GM23338 (cell line): Measurements from ENCODE around the gene ABCB8. TPM values are rescaled to one million over a fixed set of nuclear protein-coding genes. Genes with fewer than 3 reads are reported as not detected.

ENCODE experiments used
- ATAC-seq: fragments of 200-7000 bp; cut with Tn5 transposase; 3 replicates; pipeline ENCODE4 v1.9.1; 2020
- DNase-seq: peaks from one replicate; pipeline ENCODE4 v3.0.0-alpha.2; 2015; ENCODE audit warnings: low spot score
- H2AFZ ChIP-seq: fragments of 200-600 bp; sonication (generic); 2 replicates; pipeline ENCODE4 v1.8.0; 2016; ENCODE audit warnings: antibody characterized with exemption, mild to moderate bottlenecking, moderate library complexity
- H3F3A ChIP-seq: fragments of 200-600 bp; sonication (generic); replicated peaks from 2 replicates; pipeline ENCODE4 v1.8.0; 2017; ENCODE audit warnings: antibody characterized with exemption, mixed run types, low read depth
- H3K27ac ChIP-seq: fragments of 200-600 bp; sonication (generic); 2 replicates; pipeline ENCODE4 v1.6.1; 2016; ENCODE audit warnings: low read depth
- H3K27me3 ChIP-seq: fragments of 200-600 bp; sonication (generic); 2 replicates; pipeline ENCODE4 v1.8.0; 2016; ENCODE audit warnings: mild to moderate bottlenecking, mixed run types, moderate library complexity; ENCODE audit not compliant: insufficient read depth
- H3K36me3 ChIP-seq: fragments of 200-600 bp; sonication (generic); 2 replicates; pipeline ENCODE4 v1.8.0; 2016; ENCODE audit warnings: mild to moderate bottlenecking; ENCODE audit not compliant: insufficient read depth
- H3K4me1 ChIP-seq: fragments of 200-600 bp; sonication (generic); 2 replicates; pipeline ENCODE4 v1.8.0; 2016; ENCODE audit warnings: mild to moderate bottlenecking, moderate library complexity; ENCODE audit not compliant: insufficient read depth
- H3K4me2 ChIP-seq: fragments of 200-600 bp; sonication (generic); 2 replicates; pipeline ENCODE4 v1.7.1; 2017; ENCODE audit warnings: mixed run types
- H3K4me3 ChIP-seq: fragments of 200-600 bp; sonication (generic); 2 replicates; pipeline ENCODE4 v1.6.1; 2016; ENCODE audit warnings: mixed run types
- H3K79me2 ChIP-seq: fragments of 200-600 bp; sonication (generic); replicated peaks from 2 replicates; pipeline ENCODE4 v1.8.0; 2017; ENCODE audit warnings: mild to moderate bottlenecking; ENCODE audit not compliant: insufficient read depth
- H3K9me2 ChIP-seq: fragments of 200-600 bp; sonication (generic); 2 replicates; pipeline ENCODE4 v1.8.0; 2017; ENCODE audit not compliant: insufficient read depth
- H4K20me1 ChIP-seq: fragments of 200-600 bp; sonication (generic); replicated peaks from 2 replicates; pipeline ENCODE4 v1.8.0; 2017; ENCODE audit warnings: mild to moderate bottlenecking; ENCODE audit not compliant: insufficient read depth
- H3K27ac Mint-ChIP-seq: 2 replicates; pipeline ENCODE4 v1.8.0; 2020; ENCODE audit warnings: inconsistent platforms, mild to moderate bottlenecking, moderate library complexity, mixed read lengths
- H3K27me3 Mint-ChIP-seq: 3 replicates; pipeline ENCODE4 v1.8.0; 2022; ENCODE audit warnings: low read depth, mild to moderate bottlenecking, moderate library complexity, mixed read lengths, inconsistent platforms; ENCODE audit not compliant: insufficient read depth, poor library complexity
- H3K36me3 Mint-ChIP-seq: 3 replicates; pipeline ENCODE4 v1.8.0; 2021; ENCODE audit warnings: low read depth, mild to moderate bottlenecking, inconsistent platforms, moderate library complexity, mixed read lengths
- H3K4me1 Mint-ChIP-seq: 3 replicates; pipeline ENCODE4 v1.8.0; 2020; ENCODE audit warnings: mild to moderate bottlenecking, inconsistent platforms, mixed read lengths
- H3K4me3 Mint-ChIP-seq: 3 replicates; pipeline ENCODE4 v1.8.0; 2021; ENCODE audit warnings: moderate library complexity, mild to moderate bottlenecking, inconsistent platforms, mixed read lengths
- H3K9me3 Mint-ChIP-seq: 3 replicates; pipeline ENCODE4 v1.8.0; 2020; ENCODE audit warnings: moderate library complexity, mild to moderate bottlenecking, inconsistent platforms, mixed read lengths
- CREB1 ChIP-seq: fragments of 250-450 bp; sonication (Bioruptor Pico); IDR thresholded peaks from 2 replicates; pipeline ENCODE4 v1.5.0; 2020; ENCODE audit warnings: low read depth, mild to moderate bottlenecking, moderate library complexity
- EZH2 ChIP-seq: fragments of 200-600 bp; sonication (generic); IDR thresholded peaks from one replicate; pipeline ENCODE4 v1.8.0; 2017; ENCODE audit warnings: antibody characterized with exemption, mild to moderate bottlenecking, low read depth; ENCODE audit not compliant: unreplicated experiment
- JUNB ChIP-seq: IDR thresholded peaks from one replicate; pipeline ENCODE4 v1.6.1; 2016; ENCODE audit warnings: antibody characterized with exemption; ENCODE audit not compliant: unreplicated experiment
- NANOG ChIP-seq: IDR thresholded peaks from 2 replicates; pipeline ENCODE4 v1.6.1; 2016; ENCODE audit warnings: antibody characterized with exemption, borderline replicate concordance
- POLR2AphosphoS5 ChIP-seq: IDR thresholded peaks from 2 replicates; pipeline ENCODE4 v1.6.1; 2016; ENCODE audit warnings: antibody characterized with exemption, low read depth
- STAT1 ChIP-seq: IDR thresholded peaks from one replicate; pipeline ENCODE4 v1.6.1; 2016; ENCODE audit warnings: antibody characterized with exemption; ENCODE audit not compliant: unreplicated experiment
- ZNF114 ChIP-seq: fragments of 250-450 bp; sonication (Bioruptor Pico); IDR thresholded peaks from 2 replicates; pipeline ENCODE4 v1.5.0; 2020; ENCODE audit warnings: mild to moderate bottlenecking, moderate library complexity
- ZNF331 ChIP-seq: fragments of 250-450 bp; sonication (Bioruptor Pico); IDR thresholded peaks from 2 replicates; pipeline ENCODE4 v1.5.0; 2020; ENCODE audit warnings: low read depth, mild to moderate bottlenecking, moderate library complexity
- polyA plus RNA-seq: library from polyadenylated mRNA; unstranded; fragments of >200 nt; fragmentation: Nextera tagmentation; extraction: Ambion mirVana; gene quantifications from 2 replicates; pipeline ENCODE4 v1.2.1, GENCODE V29; 2016
- total RNA-seq: library from RNA; depleted of rRNA; stranded (reverse); fragments of >200 nt; shearing (Covaris generic); gene quantifications from 2 replicates; pipeline ENCODE4 v1.2.3, GENCODE V29; 2014
- TF ChIP-seq, protein P1 (sequence below): IDR thresholded peaks from 2 replicates; pipeline ENCODE4 v1.6.1; 2016; ENCODE audit warnings: antibody characterized with exemption
- TF ChIP-seq, protein P2 (sequence below): IDR thresholded peaks from one replicate; pipeline ENCODE4 v1.6.1; 2018; ENCODE audit warnings: antibody characterized with exemption; ENCODE audit not compliant: unreplicated experiment
- TF ChIP-seq, protein P3 (sequence below): fragments of 250-450 bp; sonication (Bioruptor Pico); IDR thresholded peaks from 2 replicates; pipeline ENCODE4 v1.5.0; 2020; ENCODE audit warnings: mild to moderate bottlenecking, moderate library complexity

Gene ABCB8
- total and polyA plus RNA-seq, 2 experiments from 2014 or later: 11.4 to 27.1 TPM

DNA sequence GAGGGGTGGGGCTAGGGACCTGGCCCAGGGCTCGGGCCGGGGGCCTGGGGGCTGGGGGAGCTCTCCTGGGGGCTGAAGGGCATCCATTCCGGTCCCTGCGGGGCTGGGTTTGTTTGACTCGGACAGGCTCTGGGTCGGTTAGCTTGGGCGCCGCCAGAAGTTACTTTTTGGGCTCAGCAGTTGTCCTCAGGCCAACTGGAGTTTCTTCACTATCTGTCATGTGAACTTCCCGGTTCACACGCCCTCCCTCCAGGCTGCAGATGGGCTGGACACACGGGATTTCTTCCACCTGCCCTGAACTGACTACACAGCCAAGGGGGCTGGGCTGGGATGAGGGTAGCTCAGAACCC, 34.9 kb downstream of the ABCB8 start (continued):
- TF ChIP-seq EZH2: no peak
- TF ChIP-seq STAT1: no peak
- TF ChIP-seq CREB1 (CRISPR knock-in tag): no peak
- TF ChIP-seq, protein P1, sequence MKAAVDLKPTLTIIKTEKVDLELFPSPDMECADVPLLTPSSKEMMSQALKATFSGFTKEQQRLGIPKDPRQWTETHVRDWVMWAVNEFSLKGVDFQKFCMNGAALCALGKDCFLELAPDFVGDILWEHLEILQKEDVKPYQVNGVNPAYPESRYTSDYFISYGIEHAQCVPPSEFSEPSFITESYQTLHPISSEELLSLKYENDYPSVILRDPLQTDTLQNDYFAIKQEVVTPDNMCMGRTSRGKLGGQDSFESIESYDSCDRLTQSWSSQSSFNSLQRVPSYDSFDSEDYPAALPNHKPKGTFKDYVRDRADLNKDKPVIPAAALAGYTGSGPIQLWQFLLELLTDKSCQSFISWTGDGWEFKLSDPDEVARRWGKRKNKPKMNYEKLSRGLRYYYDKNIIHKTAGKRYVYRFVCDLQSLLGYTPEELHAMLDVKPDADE: no peak
- TF ChIP-seq POLR2AphosphoS5: no peak
- no peak for TF ChIP-seq ZNF114
- TF ChIP-seq JUNB: no peak
- TF ChIP-seq, protein P2, sequence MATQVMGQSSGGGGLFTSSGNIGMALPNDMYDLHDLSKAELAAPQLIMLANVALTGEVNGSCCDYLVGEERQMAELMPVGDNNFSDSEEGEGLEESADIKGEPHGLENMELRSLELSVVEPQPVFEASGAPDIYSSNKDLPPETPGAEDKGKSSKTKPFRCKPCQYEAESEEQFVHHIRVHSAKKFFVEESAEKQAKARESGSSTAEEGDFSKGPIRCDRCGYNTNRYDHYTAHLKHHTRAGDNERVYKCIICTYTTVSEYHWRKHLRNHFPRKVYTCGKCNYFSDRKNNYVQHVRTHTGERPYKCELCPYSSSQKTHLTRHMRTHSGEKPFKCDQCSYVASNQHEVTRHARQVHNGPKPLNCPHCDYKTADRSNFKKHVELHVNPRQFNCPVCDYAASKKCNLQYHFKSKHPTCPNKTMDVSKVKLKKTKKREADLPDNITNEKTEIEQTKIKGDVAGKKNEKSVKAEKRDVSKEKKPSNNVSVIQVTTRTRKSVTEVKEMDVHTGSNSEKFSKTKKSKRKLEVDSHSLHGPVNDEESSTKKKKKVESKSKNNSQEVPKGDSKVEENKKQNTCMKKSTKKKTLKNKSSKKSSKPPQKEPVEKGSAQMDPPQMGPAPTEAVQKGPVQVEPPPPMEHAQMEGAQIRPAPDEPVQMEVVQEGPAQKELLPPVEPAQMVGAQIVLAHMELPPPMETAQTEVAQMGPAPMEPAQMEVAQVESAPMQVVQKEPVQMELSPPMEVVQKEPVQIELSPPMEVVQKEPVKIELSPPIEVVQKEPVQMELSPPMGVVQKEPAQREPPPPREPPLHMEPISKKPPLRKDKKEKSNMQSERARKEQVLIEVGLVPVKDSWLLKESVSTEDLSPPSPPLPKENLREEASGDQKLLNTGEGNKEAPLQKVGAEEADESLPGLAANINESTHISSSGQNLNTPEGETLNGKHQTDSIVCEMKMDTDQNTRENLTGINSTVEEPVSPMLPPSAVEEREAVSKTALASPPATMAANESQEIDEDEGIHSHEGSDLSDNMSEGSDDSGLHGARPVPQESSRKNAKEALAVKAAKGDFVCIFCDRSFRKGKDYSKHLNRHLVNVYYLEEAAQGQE: no peak
- no peak for TF ChIP-seq NANOG

DNA sequence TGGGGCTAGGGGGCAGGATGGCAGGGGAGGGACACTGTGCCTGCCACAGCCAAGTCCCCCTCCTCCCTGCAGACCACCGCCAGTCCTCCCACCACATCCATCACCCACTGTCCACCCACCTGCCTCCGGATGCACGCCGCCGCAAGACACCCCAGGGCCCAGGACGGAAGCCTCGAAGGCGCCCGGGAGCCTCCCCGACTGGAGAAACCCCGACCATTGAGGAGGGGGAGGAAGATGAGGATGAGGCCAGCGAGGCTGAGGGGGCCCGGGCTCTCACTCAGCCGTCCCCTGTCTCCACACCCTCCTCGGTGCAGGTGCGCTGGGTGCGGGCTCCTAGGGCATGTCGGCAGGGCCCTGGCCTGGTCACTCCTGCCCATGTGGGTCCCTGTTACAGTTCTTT, 36.2 kb downstream of the ABCB8 start:
- H3K4me3 ChIP-seq: no peak overlapping the region
- peaks cover 15% of the 10 kb centered on the region for H3F3A ChIP-seq
- peaks cover 16% of the 10 kb centered on the region for H3K36me3 ChIP-seq
- peaks cover 11% of the 10 kb centered on the region for H3K79me2 ChIP-seq
- H4K20me1 ChIP-seq: no peaks in the 10 kb centered on the region; the same call in 1 of the 2 replicates
- Mint-ChIP-seq H3K4me1 (peaks cover 32% of the 10 kb centered on the region), H3K4me3 (no peak overlapping the region), H3K27ac (no peak overlapping the region), H3K36me3 (peaks cover 36% of the 10 kb centered on the region), H3K9me3 (no peaks in the 10 kb centered on the region), H3K27me3 (peaks cover 36% of the 10 kb centered on the region)
- DNase-seq (no peak), ATAC-seq (no peak)
- H2AFZ ChIP-seq: no peak overlapping the region
- peaks cover 29% of the 10 kb centered on the region for H3K4me1 ChIP-seq
- no peak overlapping the region for H3K4me2 ChIP-seq
- no peak overlapping the region for H3K27ac ChIP-seq
- H3K27me3 ChIP-seq: peaks cover 15% of the 10 kb centered on the region; the same call in 1 of the 2 replicates
- H3K9me2 ChIP-seq: no peaks in the 10 kb centered on the region
- TF ChIP-seq, protein P3, sequence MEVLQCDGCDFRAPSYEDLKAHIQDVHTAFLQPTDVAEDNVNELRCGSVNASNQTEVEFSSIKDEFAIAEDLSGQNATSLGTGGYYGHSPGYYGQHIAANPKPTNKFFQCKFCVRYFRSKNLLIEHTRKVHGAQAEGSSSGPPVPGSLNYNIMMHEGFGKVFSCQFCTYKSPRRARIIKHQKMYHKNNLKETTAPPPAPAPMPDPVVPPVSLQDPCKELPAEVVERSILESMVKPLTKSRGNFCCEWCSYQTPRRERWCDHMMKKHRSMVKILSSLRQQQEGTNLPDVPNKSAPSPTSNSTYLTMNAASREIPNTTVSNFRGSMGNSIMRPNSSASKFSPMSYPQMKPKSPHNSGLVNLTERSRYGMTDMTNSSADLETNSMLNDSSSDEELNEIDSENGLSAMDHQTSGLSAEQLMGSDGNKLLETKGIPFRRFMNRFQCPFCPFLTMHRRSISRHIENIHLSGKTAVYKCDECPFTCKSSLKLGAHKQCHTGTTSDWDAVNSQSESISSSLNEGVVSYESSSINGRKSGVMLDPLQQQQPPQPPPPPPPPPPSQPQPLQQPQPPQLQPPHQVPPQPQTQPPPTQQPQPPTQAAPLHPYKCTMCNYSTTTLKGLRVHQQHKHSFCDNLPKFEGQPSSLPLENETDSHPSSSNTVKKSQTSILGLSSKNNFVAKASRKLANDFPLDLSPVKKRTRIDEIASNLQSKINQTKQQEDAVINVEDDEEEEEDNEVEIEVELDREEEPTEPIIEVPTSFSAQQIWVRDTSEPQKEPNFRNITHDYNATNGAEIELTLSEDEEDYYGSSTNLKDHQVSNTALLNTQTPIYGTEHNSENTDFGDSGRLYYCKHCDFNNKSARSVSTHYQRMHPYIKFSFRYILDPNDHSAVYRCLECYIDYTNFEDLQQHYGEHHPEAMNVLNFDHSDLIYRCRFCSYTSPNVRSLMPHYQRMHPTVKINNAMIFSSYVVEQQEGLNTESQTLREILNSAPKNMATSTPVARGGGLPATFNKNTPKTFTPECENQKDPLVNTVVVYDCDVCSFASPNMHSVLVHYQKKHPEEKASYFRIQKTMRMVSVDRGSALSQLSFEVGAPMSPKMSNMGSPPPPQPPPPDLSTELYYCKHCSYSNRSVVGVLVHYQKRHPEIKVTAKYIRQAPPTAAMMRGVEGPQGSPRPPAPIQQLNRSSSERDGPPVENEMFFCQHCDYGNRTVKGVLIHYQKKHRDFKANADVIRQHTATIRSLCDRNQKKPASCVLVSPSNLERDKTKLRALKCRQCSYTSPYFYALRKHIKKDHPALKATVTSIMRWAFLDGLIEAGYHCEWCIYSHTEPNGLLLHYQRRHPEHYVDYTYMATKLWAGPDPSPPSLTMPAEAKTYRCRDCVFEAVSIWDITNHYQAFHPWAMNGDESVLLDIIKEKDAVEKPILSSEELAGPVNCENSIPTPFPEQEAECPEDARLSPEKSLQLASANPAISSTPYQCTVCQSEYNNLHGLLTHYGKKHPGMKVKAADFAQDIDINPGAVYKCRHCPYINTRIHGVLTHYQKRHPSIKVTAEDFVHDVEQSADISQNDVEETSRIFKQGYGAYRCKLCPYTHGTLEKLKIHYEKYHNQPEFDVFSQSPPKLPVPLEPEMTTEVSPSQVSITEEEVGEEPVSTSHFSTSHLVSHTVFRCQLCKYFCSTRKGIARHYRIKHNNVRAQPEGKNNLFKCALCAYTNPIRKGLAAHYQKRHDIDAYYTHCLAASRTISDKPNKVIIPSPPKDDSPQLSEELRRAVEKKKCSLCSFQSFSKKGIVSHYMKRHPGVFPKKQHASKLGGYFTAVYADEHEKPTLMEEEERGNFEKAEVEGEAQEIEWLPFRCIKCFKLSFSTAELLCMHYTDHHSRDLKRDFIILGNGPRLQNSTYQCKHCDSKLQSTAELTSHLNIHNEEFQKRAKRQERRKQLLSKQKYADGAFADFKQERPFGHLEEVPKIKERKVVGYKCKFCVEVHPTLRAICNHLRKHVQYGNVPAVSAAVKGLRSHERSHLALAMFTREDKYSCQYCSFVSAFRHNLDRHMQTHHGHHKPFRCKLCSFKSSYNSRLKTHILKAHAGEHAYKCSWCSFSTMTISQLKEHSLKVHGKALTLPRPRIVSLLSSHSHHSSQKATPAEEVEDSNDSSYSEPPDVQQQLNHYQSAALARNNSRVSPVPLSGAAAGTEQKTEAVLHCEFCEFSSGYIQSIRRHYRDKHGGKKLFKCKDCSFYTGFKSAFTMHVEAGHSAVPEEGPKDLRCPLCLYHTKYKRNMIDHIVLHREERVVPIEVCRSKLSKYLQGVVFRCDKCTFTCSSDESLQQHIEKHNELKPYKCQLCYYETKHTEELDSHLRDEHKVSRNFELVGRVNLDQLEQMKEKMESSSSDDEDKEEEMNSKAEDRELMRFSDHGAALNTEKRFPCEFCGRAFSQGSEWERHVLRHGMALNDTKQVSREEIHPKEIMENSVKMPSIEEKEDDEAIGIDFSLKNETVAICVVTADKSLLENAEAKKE (CRISPR knock-in tag): no peak
- TF ChIP-seq, protein P2: no peak
- TF ChIP-seq ZNF331 (no peak), STAT1 (no peak), EZH2 (no peak)
